DND-41 (cell line): ENCODE data around the gene CORO6.
A peak's percentile ranks its signal among the peaks of the same experiment; 100 is the strongest.

Experiments
- ATAC-seq: fragments of 200-7000 bp; cut with Tn5 transposase; 3 replicates; pipeline ENCODE4 v1.9.1; 2021; ENCODE audit warnings: low read depth; ENCODE audit not compliant: insufficient read depth
- DNase-seq: peaks from one replicate; pipeline ENCODE4 v3.0.0-alpha.2; 2020
- H2AFZ ChIP-seq: 2 replicates; pipeline ENCODE4 v1.6.0; 2012; ENCODE audit warnings: low read depth, low read length
- H3K27ac ChIP-seq: 2 replicates; pipeline ENCODE4 v1.5.1; 2012; ENCODE audit warnings: low read length, inconsistent platforms
- H3K27me3 ChIP-seq: fragments of 200-600 bp; sonication (generic); 2 replicates; pipeline ENCODE4 v1.6.0; 2012; ENCODE audit warnings: low read length, mild to moderate bottlenecking, inconsistent platforms; ENCODE audit not compliant: insufficient read depth, poor library complexity
- H3K36me3 ChIP-seq: 2 replicates; pipeline ENCODE4 v1.5.1; 2012; ENCODE audit warnings: low read length, inconsistent platforms; ENCODE audit not compliant: insufficient read depth
- H3K4me1 ChIP-seq: 2 replicates; pipeline ENCODE4 v1.5.1; 2012; ENCODE audit warnings: mild to moderate bottlenecking, low read length; ENCODE audit not compliant: insufficient read depth
- H3K4me2 ChIP-seq: 2 replicates; pipeline ENCODE4 v1.6.0; 2012; ENCODE audit warnings: mild to moderate bottlenecking, moderate library complexity, low read length, inconsistent platforms; ENCODE audit not compliant: insufficient read depth
- H3K4me3 ChIP-seq, 2 experiments: fragments of 200-600 bp in 1 of 2; shearing (Covaris generic) in 1 of 2; 2 replicates each; pipeline ENCODE4 v1.5.1; 2012 to 2016; ENCODE audit warnings: inconsistent platforms in 2 of 2, low read length in 2 of 2, mild to moderate bottlenecking in 2 of 2, low read depth in 1 of 2, moderate library complexity in 1 of 2
- H3K79me2 ChIP-seq: 2 replicates; pipeline ENCODE4 v1.6.0; 2012; ENCODE audit warnings: low read length, inconsistent platforms; ENCODE audit not compliant: insufficient read depth
- H3K9ac ChIP-seq: 2 replicates; pipeline ENCODE4 v1.6.0; 2012; ENCODE audit warnings: low read depth, mild to moderate bottlenecking, inconsistent platforms, low read length, moderate library complexity
- H3K9me3 ChIP-seq: 2 replicates; pipeline ENCODE4 v1.5.1; 2012; ENCODE audit warnings: low read length, moderate library complexity, mild to moderate bottlenecking, inconsistent platforms; ENCODE audit not compliant: insufficient read depth, severe bottlenecking
- H4K20me1 ChIP-seq: 2 replicates; pipeline ENCODE4 v1.6.0; 2012; ENCODE audit warnings: low read length; ENCODE audit not compliant: insufficient read depth
- CTCF ChIP-seq: IDR thresholded peaks from 2 replicates; pipeline ENCODE4 v1.5.1; 2012; ENCODE audit warnings: borderline replicate concordance, low read length, moderate library complexity, mild to moderate bottlenecking; ENCODE audit not compliant: poor library complexity, severe bottlenecking; ENCODE audit errors: extremely low read depth
- EZH2 ChIP-seq: IDR thresholded peaks from 3 replicates; pipeline ENCODE4 v1.6.1; 2012; ENCODE audit warnings: borderline replicate concordance, low read depth, mild to moderate bottlenecking, moderate library complexity, low read length, inconsistent platforms; ENCODE audit not compliant: severe bottlenecking

The CORO6 gene

GRCh38 chr17:29591146-29591736, 31.5 kb downstream of the CORO6 start:
- H3K4me3 ChIP-seq = peak overlapping the region in 1 of 2 experiments; percentile 72; a peak in 2 of 4 replicates
- H3K79me2 ChIP-seq = peaks cover 45% of the 10 kb centered on the region
- H3K27me3 ChIP-seq = peaks cover 6% of the 10 kb centered on the region
- peaks cover 75% of the 10 kb centered on the region for H3K4me1 ChIP-seq
- DNase-seq (no peak), ATAC-seq (no peak)
- TF ChIP-seq CTCF (no peak), EZH2 (no peak)
- H3K27ac ChIP-seq = peak overlapping the region; percentile 49
- H3K4me2 ChIP-seq = peak overlapping the region; percentile 90
- H4K20me1 ChIP-seq = peaks cover 48% of the 10 kb centered on the region
- H2AFZ ChIP-seq = peak overlapping the region; percentile 77
- peak overlapping the region; percentile 83 for H3K9ac ChIP-seq
- H3K9me3 ChIP-seq = no peaks in the 10 kb centered on the region
- H3K36me3 ChIP-seq = no peaks in the 10 kb centered on the region

GRCh38 chr17:29590411-29591145, 32.1 kb downstream of the CORO6 start:
- Histone ChIP-seq H3K27me3 (peaks cover 6% of the 10 kb centered on the region), H3K79me2 (peaks cover 48% of the 10 kb centered on the region), H4K20me1 (peaks cover 46% of the 10 kb centered on the region), H3K4me2 (peak overlapping the region; percentile 90), H3K9ac (peak overlapping the region; percentile 83), H3K4me3 (peak overlapping the region; percentile 44 to 74; a peak in 3 of 4 replicates), H2AFZ (peak overlapping the region; percentile 99), H3K36me3 (no peaks in the 10 kb centered on the region), H3K27ac (peak overlapping the region; percentile 81), H3K4me1 (peaks cover 77% of the 10 kb centered on the region), H3K9me3 (no peaks in the 10 kb centered on the region)
- DNase-seq (no peak), ATAC-seq (no peak)
- no peak for TF ChIP-seq EZH2
- no peak for TF ChIP-seq CTCF

- ATAC-seq (peak; percentile 70), DNase-seq (peak; percentile 87)
- Histone ChIP-seq H3K27me3 (peaks cover 6% of the 10 kb centered on the region), H3K9me3 (no peaks in the 10 kb centered on the region), H4K20me1 (peaks cover 46% of the 10 kb centered on the region), H3K79me2 (peaks cover 54% of the 10 kb centered on the region), H3K4me2 (peak within 1 kb of the TSS; percentile 97), H2AFZ (peak within 1 kb of the TSS; percentile 99), H3K27ac (peak within 1 kb of the TSS; percentile 81), H3K4me3 (peak within 1 kb of the TSS; percentile 74 to 76), H3K36me3 (no peaks in the 10 kb centered on the region), H3K9ac (peak within 1 kb of the TSS; percentile 83), H3K4me1 (peaks cover 79% of the 10 kb centered on the region)
- TF ChIP-seq CTCF (no peak), EZH2 (no peak)
Measured at GRCh38 chr17:29589524-29590410, 32.9 kb downstream of the CORO6 start, which contains the start of gene GIT1. GIT1 (minus strand) TSS chr17:29589648; CDS start chr17:29589378, 270 bp downstream.
